ENCODE data around the gene EPOP.

DNA sequence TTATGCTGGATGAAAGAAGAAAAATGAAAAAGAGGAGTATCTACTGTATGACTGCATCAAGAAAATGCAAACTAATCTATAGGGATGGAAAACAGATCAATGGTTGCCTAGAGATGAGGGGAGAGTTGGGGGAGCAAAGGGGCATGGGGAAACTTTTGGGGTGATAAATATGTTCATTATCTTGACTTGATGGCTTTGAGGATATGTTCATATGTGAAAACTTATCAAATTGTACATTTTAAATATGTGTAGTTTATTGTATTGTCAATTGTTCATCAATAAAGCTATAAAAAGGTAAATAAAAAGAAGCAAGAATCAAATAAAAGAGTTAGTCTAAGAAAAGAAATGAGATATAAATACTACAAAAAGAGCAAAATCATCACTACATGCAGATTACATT is 49.3 kb downstream of the EPOP start:
- TF ChIP-seq, protein P1, sequence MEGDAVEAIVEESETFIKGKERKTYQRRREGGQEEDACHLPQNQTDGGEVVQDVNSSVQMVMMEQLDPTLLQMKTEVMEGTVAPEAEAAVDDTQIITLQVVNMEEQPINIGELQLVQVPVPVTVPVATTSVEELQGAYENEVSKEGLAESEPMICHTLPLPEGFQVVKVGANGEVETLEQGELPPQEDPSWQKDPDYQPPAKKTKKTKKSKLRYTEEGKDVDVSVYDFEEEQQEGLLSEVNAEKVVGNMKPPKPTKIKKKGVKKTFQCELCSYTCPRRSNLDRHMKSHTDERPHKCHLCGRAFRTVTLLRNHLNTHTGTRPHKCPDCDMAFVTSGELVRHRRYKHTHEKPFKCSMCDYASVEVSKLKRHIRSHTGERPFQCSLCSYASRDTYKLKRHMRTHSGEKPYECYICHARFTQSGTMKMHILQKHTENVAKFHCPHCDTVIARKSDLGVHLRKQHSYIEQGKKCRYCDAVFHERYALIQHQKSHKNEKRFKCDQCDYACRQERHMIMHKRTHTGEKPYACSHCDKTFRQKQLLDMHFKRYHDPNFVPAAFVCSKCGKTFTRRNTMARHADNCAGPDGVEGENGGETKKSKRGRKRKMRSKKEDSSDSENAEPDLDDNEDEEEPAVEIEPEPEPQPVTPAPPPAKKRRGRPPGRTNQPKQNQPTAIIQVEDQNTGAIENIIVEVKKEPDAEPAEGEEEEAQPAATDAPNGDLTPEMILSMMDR (IDR thresholded peaks at IDR 0.05; ENCODE audit: extremely low read depth in 1 of 2, insufficient read depth in 1 of 2, low read depth in 1 of 2, low read length in 2 of 2): no peak
- TF ChIP-seq EZH2 (IDR thresholded peaks at IDR 0.05; ENCODE audit: borderline replicate concordance, low read depth, low read length, severe bottlenecking) (no peak), POLR2A (IDR thresholded peaks at IDR 0.05; ENCODE audit: low read depth, low read length) (no peak), POLR2AphosphoS5 (IDR thresholded peaks at IDR 0.05; ENCODE audit: insufficient read depth, low read depth, low read length) (no peak), JUN (IDR thresholded peaks at IDR 0.05; ENCODE audit: borderline replicate concordance, insufficient read depth, insufficient read length, low read depth) (no peak)
- TF ChIP-seq, protein P2, sequence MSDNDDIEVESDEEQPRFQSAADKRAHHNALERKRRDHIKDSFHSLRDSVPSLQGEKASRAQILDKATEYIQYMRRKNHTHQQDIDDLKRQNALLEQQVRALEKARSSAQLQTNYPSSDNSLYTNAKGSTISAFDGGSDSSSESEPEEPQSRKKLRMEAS (IDR thresholded peaks at IDR 0.05; ENCODE audit: insufficient read depth, insufficient read length): no peak

Measured in endothelial cell of umbilical vein (primary cell).